Measurements from ENCODE around the gene CORO1A. TPM values are rescaled to one million over a fixed set of nuclear protein-coding genes. Genes with fewer than 3 reads are reported as not detected.

CORO1A gene
- total RNA-seq, 1 experiment from 2014 or later, result 7.0 TPM

- no peak overlapping the region for H3K4me2 ChIP-seq (ENCODE audit: low read length)
- no TSS peak for BruUV-seq (replicated peaks)
- no peak overlapping the region for H3K27ac ChIP-seq (ENCODE audit: low read depth, low read length)
- ATAC-seq (no peak), DNase-seq (ENCODE audit: low read depth, low spot score) (no peak)
- no peak overlapping the region for H3K9ac ChIP-seq (ENCODE audit: low read length)
- no peaks in the 10 kb centered on the region for H4K20me1 ChIP-seq (ENCODE audit: insufficient read depth)
- TF ChIP-seq, protein P1, sequence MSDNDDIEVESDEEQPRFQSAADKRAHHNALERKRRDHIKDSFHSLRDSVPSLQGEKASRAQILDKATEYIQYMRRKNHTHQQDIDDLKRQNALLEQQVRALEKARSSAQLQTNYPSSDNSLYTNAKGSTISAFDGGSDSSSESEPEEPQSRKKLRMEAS (IDR thresholded peaks at IDR 0.05), result no peak
- TF ChIP-seq POLR2AphosphoS5 (IDR thresholded peaks at IDR 0.05; ENCODE audit: low read depth, low read length) (no peak), TCF7L2 (IDR thresholded peaks at IDR 0.05; ENCODE audit: borderline replicate concordance, extremely low read depth, insufficient read depth, insufficient read length) (no peak), POLR2A (IDR thresholded peaks at IDR 0.05; ENCODE audit: borderline replicate concordance, extremely low read depth, insufficient read depth, insufficient read length) (no peak), SIN3A (IDR thresholded peaks at IDR 0.05; ENCODE audit: low read depth) (no peak), REST (IDR thresholded peaks at IDR 0.05; ENCODE audit: low read depth) (no peak), JUND (IDR thresholded peaks at IDR 0.05) (no peak), ZFX (IDR thresholded peaks at IDR 0.05) (no peak), ZBTB33 (IDR thresholded peaks at IDR 0.05; ENCODE audit: extremely low read depth, insufficient replicate concordance, low read length) (no peak), SRF (IDR thresholded peaks at IDR 0.05; ENCODE audit: low read depth) (no peak), ZNF274 (IDR thresholded peaks at IDR 0.05; ENCODE audit: low read depth, low read length) (no peak), SP1 (IDR thresholded peaks at IDR 0.05; ENCODE audit: low read depth) (no peak), EZH2 (IDR thresholded peaks at IDR 0.05) (no peak), CBX3 (IDR thresholded peaks at IDR 0.05; ENCODE audit: low read depth) (no peak), EGR1 (IDR thresholded peaks at IDR 0.05; ENCODE audit: low read depth) (no peak), ATF3 (IDR thresholded peaks at IDR 0.05) (no peak), YY1 (IDR thresholded peaks at IDR 0.05; ENCODE audit: extremely low read depth, insufficient replicate concordance, low read depth, low read length) (no peak), CEBPB (IDR thresholded peaks at IDR 0.05; ENCODE audit: low read depth) (no peak), EZH2phosphoT487 (IDR thresholded peaks at IDR 0.05; ENCODE audit: borderline replicate concordance) (no peak)
- H3K36me3 ChIP-seq (ENCODE audit: control insufficient read depth in 1 of 2, insufficient read depth in 2 of 2, low read length in 2 of 2), result no peaks in the 10 kb centered on the region
- H3K4me3 ChIP-seq (replicated peaks in 1 of 2; ENCODE audit: low read depth in 1 of 2, low read length in 2 of 2), result no peak overlapping the region
- peaks cover 0 to 4% of the 10 kb centered on the region in 2 experiments; a peak in 2 of 4 replicates for H3K9me3 ChIP-seq (ENCODE audit: control insufficient read depth in 1 of 2, insufficient read depth in 1 of 2, low read depth in 1 of 2, low read length in 2 of 2)
- CTCF ChIA-PET, result no interaction called here
- no peak overlapping the region for H2AFZ ChIP-seq (ENCODE audit: low read depth, low read length, poor library complexity, severe bottlenecking)
- no peaks in the 10 kb centered on the region for H3K79me2 ChIP-seq (ENCODE audit: insufficient read depth, low read length)
- H3K4me1 ChIP-seq (ENCODE audit: control insufficient read depth in 1 of 2, insufficient read depth in 2 of 2, low read length in 2 of 2), result no peaks in the 10 kb centered on the region
- intact Hi-C loops (cut with micrococcal nuclease), result no loop called here
- H3K27me3 ChIP-seq (ENCODE audit: insufficient read depth, low read length), result no peaks in the 10 kb centered on the region
- POLR2A ChIA-PET, result no interaction called here
- RAD21 ChIA-PET (ENCODE audit: low non-redundant PET in 1 of 2, low total read pairs in 2 of 2, uncharacterized antibody in 2 of 2, unreplicated experiment in 2 of 2), result no interaction called here
- H3K9me2 ChIP-seq (ENCODE audit: insufficient read depth), result no peaks in the 10 kb centered on the region
These were observed 37.7 kb upstream of the CORO1A start for GRCh38 chr16:30145657-30146056.
